ENCODE data around the gene KIF24. TPM values are rescaled to one million over a fixed set of nuclear protein-coding genes. Genes with fewer than 3 reads are reported as not detected.
A peak's percentile ranks its signal among the peaks of the same experiment; 100 is the strongest.
"Not testable (repeated sequence)": the region's sequence is repeated elsewhere in the genome, so short reads cannot be mapped to it uniquely, and the experiment has no call there.

Gene KIF24
- total RNA-seq, 4 donors from 2014 or later, result 0.42 to 1.4 (median 0.99) TPM

DNA sequence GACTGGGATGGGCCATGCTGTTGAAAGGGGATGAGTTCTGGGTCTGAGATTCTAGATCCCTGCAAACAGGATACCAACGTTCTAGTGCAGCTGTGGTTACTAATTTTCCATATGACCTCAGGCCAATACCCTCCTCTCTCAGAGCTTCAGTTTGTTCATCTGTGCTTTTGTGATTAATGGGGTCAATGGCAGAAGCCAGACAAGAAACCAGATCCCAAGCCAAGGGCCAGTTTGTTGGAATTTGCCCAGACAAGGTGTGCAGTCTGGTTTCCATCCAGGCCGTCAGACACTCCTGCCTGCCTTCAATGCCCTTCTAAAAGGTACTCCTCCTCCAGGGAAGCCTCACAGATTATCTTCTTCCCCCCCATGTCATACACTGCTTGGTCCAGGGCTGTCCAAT lies 36.2 kb upstream of the KIF24 start:
- no peak overlapping the region for H3K4me3 ChIP-seq (ENCODE audit: low read depth, poor library complexity, severe bottlenecking)
- intact Hi-C loops (cut with DNase I; ENCODE audit: low total_unique reads), result no loop called here
- TF ChIP-seq, protein P1, sequence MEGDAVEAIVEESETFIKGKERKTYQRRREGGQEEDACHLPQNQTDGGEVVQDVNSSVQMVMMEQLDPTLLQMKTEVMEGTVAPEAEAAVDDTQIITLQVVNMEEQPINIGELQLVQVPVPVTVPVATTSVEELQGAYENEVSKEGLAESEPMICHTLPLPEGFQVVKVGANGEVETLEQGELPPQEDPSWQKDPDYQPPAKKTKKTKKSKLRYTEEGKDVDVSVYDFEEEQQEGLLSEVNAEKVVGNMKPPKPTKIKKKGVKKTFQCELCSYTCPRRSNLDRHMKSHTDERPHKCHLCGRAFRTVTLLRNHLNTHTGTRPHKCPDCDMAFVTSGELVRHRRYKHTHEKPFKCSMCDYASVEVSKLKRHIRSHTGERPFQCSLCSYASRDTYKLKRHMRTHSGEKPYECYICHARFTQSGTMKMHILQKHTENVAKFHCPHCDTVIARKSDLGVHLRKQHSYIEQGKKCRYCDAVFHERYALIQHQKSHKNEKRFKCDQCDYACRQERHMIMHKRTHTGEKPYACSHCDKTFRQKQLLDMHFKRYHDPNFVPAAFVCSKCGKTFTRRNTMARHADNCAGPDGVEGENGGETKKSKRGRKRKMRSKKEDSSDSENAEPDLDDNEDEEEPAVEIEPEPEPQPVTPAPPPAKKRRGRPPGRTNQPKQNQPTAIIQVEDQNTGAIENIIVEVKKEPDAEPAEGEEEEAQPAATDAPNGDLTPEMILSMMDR (IDR thresholded peaks at IDR 0.05), result no peak
- TF ChIP-seq POLR2A (IDR thresholded peaks at IDR 0.05), result no peak
- DNase-seq (ENCODE audit: low spot score in 2 of 2), result no peak
- 54 to 74% methylated on average over 2 of the region's 2 CpGs for WGBS, 2 donors

GRCh38 chr9:34363619-34364351 lies 34.7 kb upstream of the KIF24 start:
- intact Hi-C loops (cut with DNase I; ENCODE audit: low total_unique reads), result no loop called here

GRCh38 chr9:34362614-34363214 lies 33.6 kb upstream of the KIF24 start:
- H3K4me3 ChIP-seq (ENCODE audit: low read depth, poor library complexity, severe bottlenecking), result no peak overlapping the region
- WGBS, 2 donors, result 92 to 95% methylated on average over 4 of the region's 4 CpGs
- DNase-seq (ENCODE audit: low spot score in 2 of 2), result peak in 1 of 2 donors; percentile 61
- TF ChIP-seq POLR2A (IDR thresholded peaks at IDR 0.05), result no peak
- TF ChIP-seq, protein P1 (IDR thresholded peaks at IDR 0.05), result no peak
- intact Hi-C loops (cut with DNase I; ENCODE audit: low total_unique reads), result no loop called here

More at GRCh38 chr9:34363619-34364351, 34.7 kb upstream of the KIF24 start:
- H3K4me3 ChIP-seq (ENCODE audit: low read depth, poor library complexity, severe bottlenecking), result no peak overlapping the region
- WGBS, 2 donors, result 68 to 72% methylated on average over 13 of the region's 13 CpGs
- no peak for TF ChIP-seq POLR2A (IDR thresholded peaks at IDR 0.05)
- TF ChIP-seq, protein P1 (IDR thresholded peaks at IDR 0.05), result no peak
- peak in 1 of 2 donors; percentile 61 for DNase-seq (ENCODE audit: low spot score in 2 of 2)

DNA sequence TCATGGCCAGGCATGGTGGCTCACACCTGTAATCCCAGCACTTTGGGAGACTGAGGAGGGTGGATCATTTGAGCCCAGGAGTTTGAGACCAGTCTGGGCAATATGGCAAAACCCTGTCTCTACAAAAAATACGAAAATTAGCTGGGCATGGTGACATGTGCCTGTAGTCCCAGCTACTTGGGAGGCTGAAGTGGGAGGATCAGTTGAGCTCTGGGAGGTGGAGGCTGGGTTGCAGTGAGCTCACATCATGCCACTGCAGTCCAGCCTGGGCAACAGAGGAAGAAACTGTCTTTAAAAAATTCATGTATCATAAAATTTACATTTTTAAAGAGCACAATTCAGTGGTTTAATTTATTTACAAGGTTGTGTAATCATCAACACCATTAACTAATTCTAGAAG lies 23.9 kb upstream of the KIF24 start:
- H3K4me3 ChIP-seq (ENCODE audit: low read depth, poor library complexity, severe bottlenecking); intact Hi-C loops (cut with DNase I; ENCODE audit: low total_unique reads): not testable (repeated sequence)
- peak in 1 of 2 donors; percentile 17 for DNase-seq (ENCODE audit: low spot score in 2 of 2)
- 85 to 100% methylated on average over 1 of the region's 1 CpG for WGBS, 2 donors

GRCh38 chr9:34352122-34352652 lies 23.1 kb upstream of the KIF24 start:
- intact Hi-C loops (cut with DNase I; ENCODE audit: low total_unique reads); H3K4me3 ChIP-seq (ENCODE audit: low read depth, poor library complexity, severe bottlenecking): not testable (repeated sequence)
- peak in 1 of 2 donors; percentile 23 for DNase-seq (ENCODE audit: low spot score in 2 of 2)
- WGBS, 2 donors, result 85 to 87% methylated on average over 7 of the region's 7 CpGs

DNA sequence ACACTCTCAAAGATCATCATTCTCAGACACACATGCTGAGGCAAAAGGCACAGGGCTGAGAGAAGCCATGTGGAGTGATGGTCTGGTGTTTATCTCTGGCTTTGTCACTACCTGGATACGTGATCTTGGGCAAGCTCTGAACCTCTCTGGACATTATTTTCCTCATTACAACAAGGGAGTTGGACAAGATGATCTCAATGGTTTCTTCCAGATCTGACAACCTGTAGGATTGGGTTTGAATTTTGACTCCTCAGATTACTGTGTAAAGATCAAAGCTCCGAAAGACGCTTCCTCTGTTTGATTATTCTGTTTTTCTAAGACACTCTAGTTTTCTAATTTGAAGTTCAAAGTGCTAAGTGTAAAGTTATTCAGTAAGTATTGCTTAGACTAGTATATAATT lies 20.3 kb upstream of the KIF24 start:
- 96% methylated on average over 3 of the region's 3 CpGs for WGBS, 2 donors
- no peak for DNase-seq (ENCODE audit: low spot score in 2 of 2)
- intact Hi-C loops (cut with DNase I; ENCODE audit: low total_unique reads), result no loop called here
- TF ChIP-seq, protein P1 (IDR thresholded peaks at IDR 0.05), result no peak
- TF ChIP-seq POLR2A (IDR thresholded peaks at IDR 0.05), result no peak
- H3K4me3 ChIP-seq (ENCODE audit: low read depth, poor library complexity, severe bottlenecking), result no peak overlapping the region
